GM18951 (cell line): ENCODE measurements around the gene BAIAP2.

Experiments
- POLR2A ChIP-seq: IDR thresholded peaks from 4 replicates; pipeline ENCODE4 v1.6.1; 2011; ENCODE audit warnings: mild to moderate bottlenecking; ENCODE audit not compliant: insufficient read length, insufficient read depth; ENCODE audit errors: extremely low read depth
- in situ Hi-C: fragments of 300-500 bp; cut with MboI; formaldehyde crosslinking; loops from one replicate; pipeline ENCODE4 v1.12.0; 2022; ENCODE audit warnings: low sequenced_read_pairs, mixed read lengths, inconsistent platforms; ENCODE audit not compliant: unreplicated experiment

BAIAP2 gene

GRCh38 chr17:81032641-81033480 lies 2.1 kb upstream of the BAIAP2 start:
- TF ChIP-seq POLR2A = no peak
- in situ Hi-C loops = no loop called here

GRCh38 chr17:81033535-81034167 lies 1.3 kb upstream of the BAIAP2 start:
- no peak for TF ChIP-seq POLR2A
- in situ Hi-C loops = no loop called here

- TF ChIP-seq POLR2A = no peak
- in situ Hi-C loops = no loop called here
These were observed 678 bp upstream of the BAIAP2 start for GRCh38 chr17:81034168-81034777.

DNA sequence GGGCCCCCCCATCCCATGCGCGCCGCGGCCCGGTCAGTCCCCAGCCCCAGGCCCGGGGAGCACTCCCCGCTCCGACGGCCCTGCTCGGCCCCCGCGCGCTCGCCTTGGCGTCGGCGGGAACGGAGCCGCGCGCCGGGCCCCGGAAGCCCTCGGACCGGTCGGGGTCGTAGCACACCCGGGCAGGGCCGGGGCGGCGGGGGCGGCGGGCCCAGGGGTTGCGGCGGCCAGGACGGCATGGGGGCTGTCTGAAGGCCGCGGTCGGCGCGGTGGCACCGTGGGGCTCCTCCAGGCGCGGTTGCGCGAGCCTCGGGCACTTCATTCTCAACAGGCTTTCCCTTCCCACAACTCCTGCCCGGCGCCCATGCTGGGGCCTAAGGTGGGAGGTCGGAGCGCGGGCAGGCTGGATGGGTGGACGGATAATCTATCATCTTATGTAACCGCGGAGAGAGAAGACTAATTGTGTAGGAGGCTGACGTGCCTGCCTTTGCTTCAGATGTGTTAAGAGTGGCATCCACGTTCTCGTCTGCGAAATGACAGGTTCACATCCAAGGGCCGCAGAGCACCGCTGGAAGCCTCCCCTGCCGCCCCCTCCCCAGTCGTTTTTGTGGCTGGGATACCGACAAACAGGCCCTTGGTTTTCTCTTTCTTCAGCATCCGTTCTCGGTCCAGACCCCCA lies 708 bp downstream of the BAIAP2 start:
- in situ Hi-C loops = no loop called here
- TF ChIP-seq POLR2A = no peak

- no peak for TF ChIP-seq POLR2A
- in situ Hi-C loops = no loop called here
These were observed 1.4 kb downstream of the BAIAP2 start for GRCh38 chr17:81036197-81036941.

- TF ChIP-seq POLR2A = no peak
- in situ Hi-C loops = no loop called here
These were observed 2.3 kb downstream of the BAIAP2 start for GRCh38 chr17:81037026-81037797.

- no peak for TF ChIP-seq POLR2A
- in situ Hi-C loops = no loop called here
These were observed 3.1 kb downstream of the BAIAP2 start for GRCh38 chr17:81037798-81038733.

GRCh38 chr17:81039096-81039495 lies 4.1 kb downstream of the BAIAP2 start:
- no peak for TF ChIP-seq POLR2A
- in situ Hi-C loops = no loop called here

GRCh38 chr17:81039854-81040758 lies 5.2 kb downstream of the BAIAP2 start:
- no peak for TF ChIP-seq POLR2A
- in situ Hi-C loops = no loop called here

GRCh38 chr17:81040791-81041337 lies 5.9 kb downstream of the BAIAP2 start:
- in situ Hi-C loops = no loop called here
- TF ChIP-seq POLR2A = no peak
